WI38 (cell line): ENCODE results near the gene ACSL3.

Experiments
- H3K4me3 ChIP-seq: 2 replicates; pipeline ENCODE4 v1.5.1; 2011; ENCODE audit warnings: low read depth, mild to moderate bottlenecking, control low read depth, low read length
- TF ChIP-seq, protein P1 (sequence below): IDR thresholded peaks from 2 replicates; pipeline ENCODE4 v1.5.1; 2012; ENCODE audit warnings: low read depth, mild to moderate bottlenecking, control low read depth, low read length

ACSL3 gene

GRCh38 chr2:222939208-222939856, 78.5 kb downstream of the ACSL3 start:
- TF ChIP-seq, protein P1, sequence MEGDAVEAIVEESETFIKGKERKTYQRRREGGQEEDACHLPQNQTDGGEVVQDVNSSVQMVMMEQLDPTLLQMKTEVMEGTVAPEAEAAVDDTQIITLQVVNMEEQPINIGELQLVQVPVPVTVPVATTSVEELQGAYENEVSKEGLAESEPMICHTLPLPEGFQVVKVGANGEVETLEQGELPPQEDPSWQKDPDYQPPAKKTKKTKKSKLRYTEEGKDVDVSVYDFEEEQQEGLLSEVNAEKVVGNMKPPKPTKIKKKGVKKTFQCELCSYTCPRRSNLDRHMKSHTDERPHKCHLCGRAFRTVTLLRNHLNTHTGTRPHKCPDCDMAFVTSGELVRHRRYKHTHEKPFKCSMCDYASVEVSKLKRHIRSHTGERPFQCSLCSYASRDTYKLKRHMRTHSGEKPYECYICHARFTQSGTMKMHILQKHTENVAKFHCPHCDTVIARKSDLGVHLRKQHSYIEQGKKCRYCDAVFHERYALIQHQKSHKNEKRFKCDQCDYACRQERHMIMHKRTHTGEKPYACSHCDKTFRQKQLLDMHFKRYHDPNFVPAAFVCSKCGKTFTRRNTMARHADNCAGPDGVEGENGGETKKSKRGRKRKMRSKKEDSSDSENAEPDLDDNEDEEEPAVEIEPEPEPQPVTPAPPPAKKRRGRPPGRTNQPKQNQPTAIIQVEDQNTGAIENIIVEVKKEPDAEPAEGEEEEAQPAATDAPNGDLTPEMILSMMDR, result peak; percentile 80
- no peak overlapping the region for H3K4me3 ChIP-seq

DNA sequence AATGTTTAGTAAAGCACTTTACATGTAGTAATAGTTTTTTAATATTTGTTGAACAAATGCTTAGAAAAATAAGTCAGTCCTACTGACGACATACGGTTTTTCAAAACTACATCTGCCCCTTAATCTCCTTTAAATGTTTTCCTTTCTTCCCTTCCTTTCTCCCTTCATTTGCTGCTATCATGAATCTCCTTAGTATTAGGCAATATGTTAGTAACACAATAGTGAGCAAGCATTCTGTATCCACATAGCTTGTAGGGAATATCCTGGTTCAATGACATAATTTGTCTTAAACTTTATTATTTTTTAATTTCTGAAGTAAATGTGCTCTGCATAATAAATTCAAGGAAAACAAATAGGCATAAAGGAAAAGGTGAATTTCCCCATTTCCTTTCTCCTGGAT, 79.1 kb downstream of the ACSL3 start:
- H3K4me3 ChIP-seq, result no peak overlapping the region
- TF ChIP-seq, protein P1, result no peak

DNA sequence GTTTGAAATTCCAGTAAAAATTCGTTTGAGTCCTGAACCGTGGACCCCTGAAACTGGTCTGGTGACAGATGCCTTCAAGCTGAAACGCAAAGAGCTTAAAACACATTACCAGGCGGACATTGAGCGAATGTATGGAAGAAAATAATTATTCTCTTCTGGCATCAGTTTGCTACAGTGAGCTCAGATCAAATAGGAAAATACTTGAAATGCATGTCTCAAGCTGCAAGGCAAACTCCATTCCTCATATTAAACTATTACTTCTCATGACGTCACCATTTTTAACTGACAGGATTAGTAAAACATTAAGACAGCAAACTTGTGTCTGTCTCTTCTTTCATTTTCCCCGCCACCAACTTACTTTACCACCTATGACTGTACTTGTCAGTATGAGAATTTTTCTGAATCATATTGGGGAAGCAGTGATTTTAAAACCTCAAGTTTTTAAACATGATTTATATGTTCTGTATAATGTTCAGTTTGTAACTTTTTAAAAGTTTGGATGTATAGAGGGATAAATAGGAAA, 80.7 kb downstream of the ACSL3 start:
- TF ChIP-seq, protein P1, result no peak

GRCh38 chr2:222942561-222942960, 81.7 kb downstream of the ACSL3 start:
- TF ChIP-seq, protein P1, result no peak

More for the DNA sequence above, 80.7 kb downstream of the ACSL3 start:
- H3K4me3 ChIP-seq, result no peak overlapping the region

DNA sequence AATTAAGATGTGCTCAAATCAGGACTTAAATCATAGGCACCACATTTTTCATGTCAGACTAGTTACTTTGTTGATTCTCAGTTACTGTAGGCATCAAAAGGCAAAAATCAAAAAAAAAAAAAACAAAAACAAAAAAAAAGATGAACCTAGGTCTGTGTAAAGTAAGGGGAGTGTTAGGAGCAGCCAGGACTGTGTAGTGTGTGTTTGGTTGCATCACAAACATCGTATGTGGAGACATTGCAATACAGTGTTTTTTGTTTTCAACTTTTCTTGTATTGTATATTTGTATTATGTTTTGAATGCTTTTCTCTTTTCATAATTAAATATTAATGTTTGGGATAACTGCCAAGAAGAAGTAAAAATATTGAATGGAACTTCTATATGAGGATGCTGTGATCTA, 82.1 kb downstream of the ACSL3 start:
- TF ChIP-seq, protein P1, result no peak
- H3K4me3 ChIP-seq, result no peak overlapping the region

More at GRCh38 chr2:222942561-222942960, 81.7 kb downstream of the ACSL3 start:
- H3K4me3 ChIP-seq, result no peak overlapping the region

DNA sequence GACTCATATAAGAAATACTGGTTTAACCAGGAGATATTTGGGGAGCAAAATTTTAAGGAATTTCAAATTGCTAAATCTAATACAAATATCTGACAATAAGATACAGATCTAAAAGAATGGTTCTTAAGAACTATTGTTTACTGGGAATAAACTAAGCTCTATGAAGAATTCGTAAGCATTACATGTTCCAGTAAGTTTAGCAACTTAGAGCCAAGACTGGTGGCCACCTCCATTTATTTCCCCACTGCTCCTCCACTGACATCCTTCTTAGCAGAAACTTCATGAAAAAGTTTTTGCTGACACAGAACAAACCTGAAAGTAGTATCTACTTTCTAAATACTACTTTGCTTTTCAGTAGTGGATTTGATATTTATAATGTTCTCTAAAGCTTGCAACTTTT, 83.0 kb downstream of the ACSL3 start:
- H3K4me3 ChIP-seq, result no peak overlapping the region
- TF ChIP-seq, protein P1, result no peak

DNA sequence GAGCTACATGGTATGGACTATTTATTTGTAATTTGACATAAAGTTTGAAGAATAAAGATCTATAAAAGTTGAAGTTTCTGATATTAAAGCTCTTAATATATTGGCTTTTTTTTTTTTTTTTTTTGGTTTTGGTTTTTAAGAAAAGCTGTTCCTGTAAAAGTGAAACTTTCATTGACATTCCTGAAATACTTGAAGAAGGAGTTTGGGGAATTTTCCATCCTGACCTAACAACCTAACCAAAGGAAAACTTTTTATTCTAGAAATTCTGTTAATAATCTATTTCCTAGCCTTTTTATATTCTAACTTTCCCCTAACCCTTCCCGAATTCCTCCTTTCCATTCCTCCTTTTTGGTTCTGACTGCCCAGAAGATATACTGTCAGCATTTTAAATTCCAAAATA, 83.7 kb downstream of the ACSL3 start:
- TF ChIP-seq, protein P1, result no peak
- no peak overlapping the region for H3K4me3 ChIP-seq
